CD4-positive, alpha-beta T cell treated with Interleukin-6 for 4 hours (primary cell): ENCODE measurements around the gene CCNB1IP1.
"Not testable (repeated sequence)": the region's sequence is repeated elsewhere in the genome, so short reads cannot be mapped to it uniquely, and the experiment has no call there.

Source experiments
- DNase-seq: peaks from one replicate; pipeline ENCODE4 v3.0.0-alpha.2; 2020; ENCODE audit warnings: mixed read lengths

Gene CCNB1IP1

GRCh38 chr14:20332788-20333493 lies at the start of gene CCNB1IP1:
Gene CCNB1IP1 (minus strand): TSS chr14:20333279. CDS start chr14:20316523, 16,756 bp downstream.
- DNase-seq: peak; percentile 54

GRCh38 chr14:20382526-20382925 lies 49.4 kb upstream of the CCNB1IP1 start:
- no peak for DNase-seq

- DNase-seq: no peak
Observed at GRCh38 chr14:20381341-20381740, 48.3 kb upstream of the CCNB1IP1 start.

- no peak for DNase-seq
Observed at GRCh38 chr14:20380681-20381080, 47.6 kb upstream of the CCNB1IP1 start.

- DNase-seq: no peak
Observed at GRCh38 chr14:20379743-20380142, 46.7 kb upstream of the CCNB1IP1 start.

- no peak for DNase-seq
Observed at GRCh38 chr14:20377171-20377570, 44.1 kb upstream of the CCNB1IP1 start.

- DNase-seq: no peak
Observed at GRCh38 chr14:20376071-20376588, 43.1 kb upstream of the CCNB1IP1 start.

- DNase-seq: no peak
Observed at GRCh38 chr14:20375471-20375870, 42.4 kb upstream of the CCNB1IP1 start.

GRCh38 chr14:20372796-20373195 lies 39.7 kb upstream of the CCNB1IP1 start:
- DNase-seq: no peak

GRCh38 chr14:20365928-20366327 lies 32.8 kb upstream of the CCNB1IP1 start:
- no peak for DNase-seq

- DNase-seq: not testable (repeated sequence)
Observed at GRCh38 chr14:20358474-20358873, 25.4 kb upstream of the CCNB1IP1 start.

GRCh38 chr14:20356422-20356821 lies 23.3 kb upstream of the CCNB1IP1 start:
- no peak for DNase-seq

GRCh38 chr14:20350860-20351259 lies 17.8 kb upstream of the CCNB1IP1 start:
- no peak for DNase-seq

- DNase-seq: no peak
Observed at GRCh38 chr14:20350282-20350681, 17.2 kb upstream of the CCNB1IP1 start.

- DNase-seq: no peak
Observed at GRCh38 chr14:20347747-20348146, 14.7 kb upstream of the CCNB1IP1 start.

GRCh38 chr14:20346713-20347112 lies 13.6 kb upstream of the CCNB1IP1 start:
- no peak for DNase-seq

- DNase-seq: no peak
Observed at GRCh38 chr14:20345366-20345765, 12.3 kb upstream of the CCNB1IP1 start.

- DNase-seq: no peak
Observed at GRCh38 chr14:20343862-20344220, 10.8 kb upstream of the CCNB1IP1 start.

- peak; percentile 88 for DNase-seq
Observed at GRCh38 chr14:20343092-20343861, 10.2 kb upstream of the CCNB1IP1 start, which contains the start of gene PARP2. Gene PARP2 (plus strand): TSS chr14:20343635. CDS start chr14:20343642, 7 bp downstream.

- no peak for DNase-seq
Observed at GRCh38 chr14:20341646-20342045, 8.6 kb upstream of the CCNB1IP1 start.

GRCh38 chr14:20341032-20341431 lies 8.0 kb upstream of the CCNB1IP1 start:
- DNase-seq: not testable (repeated sequence)

- no peak for DNase-seq
Observed at GRCh38 chr14:20334017-20334416, 938 bp upstream of the CCNB1IP1 start.

GRCh38 chr14:20333494-20333841 lies 389 bp upstream of the CCNB1IP1 start:
- no peak for DNase-seq

- DNase-seq: no peak
Observed at GRCh38 chr14:20332431-20332787, 670 bp downstream of the CCNB1IP1 start.
